NCI-H1048 (cell line): ENCODE results near the gene CUBN.

Experiments used
- DNase-seq: peaks from one replicate; lab custom pipeline; 2025; lab: John Stamatoyannopoulos, UW

CUBN gene

GRCh38 chr10:16916496-16916895, 213.1 kb downstream of the CUBN start:
- DNase-seq, result no peak

GRCh38 chr10:16915300-16915699, 214.3 kb downstream of the CUBN start:
- no peak for DNase-seq

- DNase-seq, result no peak
Observed at GRCh38 chr10:16913266-16913665, 216.3 kb downstream of the CUBN start.

GRCh38 chr10:16910793-16911164, 218.8 kb downstream of the CUBN start:
- DNase-seq, result no peak

GRCh38 chr10:16909961-16910792, 219.4 kb downstream of the CUBN start:
- DNase-seq, result no peak

GRCh38 chr10:16909271-16909767, 220.3 kb downstream of the CUBN start:
- DNase-seq, result no peak

- DNase-seq, result no peak
Observed at GRCh38 chr10:16907687-16908086, 221.9 kb downstream of the CUBN start.

- DNase-seq, result no peak
Observed at GRCh38 chr10:16905320-16905719, 224.3 kb downstream of the CUBN start.

- no peak for DNase-seq
Observed at GRCh38 chr10:16904639-16905061, 225.0 kb downstream of the CUBN start.

- DNase-seq, result no peak
Observed at GRCh38 chr10:16904049-16904448, 225.6 kb downstream of the CUBN start.

GRCh38 chr10:16902606-16903005, 227.0 kb downstream of the CUBN start:
- no peak for DNase-seq

- DNase-seq, result no peak
Observed at GRCh38 chr10:16901106-16901505, 228.5 kb downstream of the CUBN start.

- DNase-seq, result no peak
Observed at GRCh38 chr10:16896993-16897392, 232.6 kb downstream of the CUBN start.

- DNase-seq, result no peak
Observed at GRCh38 chr10:16894821-16895220, 234.8 kb downstream of the CUBN start.

- no peak for DNase-seq
Observed at GRCh38 chr10:16893664-16894063, 235.9 kb downstream of the CUBN start.

GRCh38 chr10:16891375-16892313, 238.0 kb downstream of the CUBN start:
- no peak for DNase-seq

- DNase-seq, result no peak
Observed at GRCh38 chr10:16890691-16891090, 238.9 kb downstream of the CUBN start.

GRCh38 chr10:16887565-16887964, 242.0 kb downstream of the CUBN start:
- no peak for DNase-seq

- no peak for DNase-seq
Observed at GRCh38 chr10:16886031-16886430, 243.6 kb downstream of the CUBN start.

- DNase-seq, result no peak
Observed at GRCh38 chr10:16884497-16884896, 245.1 kb downstream of the CUBN start.

GRCh38 chr10:16883084-16883483, 246.5 kb downstream of the CUBN start:
- DNase-seq, result no peak

- DNase-seq, result no peak
Observed at GRCh38 chr10:16870331-16870730, 259.3 kb downstream of the CUBN start.

- DNase-seq, result no peak
Observed at GRCh38 chr10:16867990-16868389, 261.6 kb downstream of the CUBN start.
